LoVo (cell line): ENCODE results near the gene FHOD3.

ENCODE experiments used
- DNase-seq: peaks from one replicate; pipeline ENCODE4 v3.0.0-alpha.2; 2016; ENCODE audit warnings: low spot score

Gene FHOD3

GRCh38 chr18:36522509-36522908 lies 225.0 kb downstream of the FHOD3 start:
- no peak for DNase-seq

- DNase-seq, result no peak
These were observed 228.4 kb downstream of the FHOD3 start for GRCh38 chr18:36525913-36526312.

- no peak for DNase-seq
These were observed 229.1 kb downstream of the FHOD3 start for GRCh38 chr18:36526611-36527010.

GRCh38 chr18:36527051-36527450 lies 229.5 kb downstream of the FHOD3 start:
- DNase-seq, result no peak

GRCh38 chr18:36527740-36528455 lies 230.4 kb downstream of the FHOD3 start:
- DNase-seq, result peak; percentile 26

- no peak for DNase-seq
These were observed 232.2 kb downstream of the FHOD3 start for GRCh38 chr18:36529747-36530146.

GRCh38 chr18:36530676-36531405 lies 233.3 kb downstream of the FHOD3 start:
- no peak for DNase-seq

- DNase-seq, result no peak
These were observed 234.1 kb downstream of the FHOD3 start for GRCh38 chr18:36531636-36532035.

- peak; percentile 16 for DNase-seq
These were observed 234.9 kb downstream of the FHOD3 start for GRCh38 chr18:36532394-36532793.

- no peak for DNase-seq
These were observed 235.3 kb downstream of the FHOD3 start for GRCh38 chr18:36532815-36533214.

GRCh38 chr18:36533446-36534153 lies 236.1 kb downstream of the FHOD3 start:
- DNase-seq, result no peak

GRCh38 chr18:36534154-36534688 lies 236.7 kb downstream of the FHOD3 start:
- DNase-seq, result no peak

- no peak for DNase-seq
These were observed 237.9 kb downstream of the FHOD3 start for GRCh38 chr18:36535202-36535935.

- no peak for DNase-seq
These were observed 238.9 kb downstream of the FHOD3 start for GRCh38 chr18:36536426-36536825.

- DNase-seq, result no peak
These were observed 239.8 kb downstream of the FHOD3 start for GRCh38 chr18:36537289-36537688.

- no peak for DNase-seq
These were observed 242.2 kb downstream of the FHOD3 start for GRCh38 chr18:36539674-36540231.

- no peak for DNase-seq
These were observed 245.5 kb downstream of the FHOD3 start for GRCh38 chr18:36543030-36543429.

GRCh38 chr18:36543991-36544725 lies 246.6 kb downstream of the FHOD3 start:
- DNase-seq, result no peak

GRCh38 chr18:36545821-36546427 lies 248.4 kb downstream of the FHOD3 start:
- DNase-seq, result no peak

GRCh38 chr18:36546876-36547275 lies 249.4 kb downstream of the FHOD3 start:
- no peak for DNase-seq

- no peak for DNase-seq
These were observed 250.0 kb downstream of the FHOD3 start for GRCh38 chr18:36547544-36547943.
